Measurements from ENCODE around the gene ATF5. TPM values are rescaled to one million over a fixed set of nuclear protein-coding genes. Genes with fewer than 3 reads are reported as not detected.

The ATF5 gene
- total RNA-seq, 1 donor from 2014 or later: 8.6 TPM

GRCh38 chr19:49894879-49895565, 34.0 kb upstream of the ATF5 start:
- DNase-seq: no peak

- no peak for DNase-seq
These were observed 33.3 kb upstream of the ATF5 start for GRCh38 chr19:49895566-49896297.

- DNase-seq: no peak
These were observed 32.0 kb upstream of the ATF5 start, which contains the start of gene IL4I1 for GRCh38 chr19:49896863-49897621. TSS of gene IL4I1 (minus strand) at chr19:49896887. CDS start at chr19:49896160, 727 bp downstream.

GRCh38 chr19:49904136-49904535, 24.9 kb upstream of the ATF5 start:
- DNase-seq: no peak

GRCh38 chr19:49906879-49907564, 22.0 kb upstream of the ATF5 start:
- DNase-seq: no peak

- DNase-seq: no peak
These were observed 21.1 kb upstream of the ATF5 start for GRCh38 chr19:49907745-49908446.

- DNase-seq: no peak
These were observed 20.3 kb upstream of the ATF5 start for GRCh38 chr19:49908480-49909420.

- DNase-seq: no peak
These were observed 18.8 kb upstream of the ATF5 start for GRCh38 chr19:49910179-49910578.

GRCh38 chr19:49911381-49912145, 17.4 kb upstream of the ATF5 start:
- DNase-seq: no peak

- peak; percentile 69 for DNase-seq
These were observed 15.9 kb upstream of the ATF5 start for GRCh38 chr19:49912965-49913685.

- DNase-seq: no peak
These were observed 15.3 kb upstream of the ATF5 start for GRCh38 chr19:49913720-49914119.

GRCh38 chr19:49915271-49915670, 13.7 kb upstream of the ATF5 start:
- no peak for DNase-seq

GRCh38 chr19:49916839-49917733, 11.9 kb upstream of the ATF5 start:
- no peak for DNase-seq

GRCh38 chr19:49918089-49918488, 10.9 kb upstream of the ATF5 start:
- no peak for DNase-seq

GRCh38 chr19:49920624-49921363, 8.2 kb upstream of the ATF5 start:
- DNase-seq: no peak

- DNase-seq: no peak
These were observed 6.9 kb upstream of the ATF5 start for GRCh38 chr19:49921871-49922795.

Data from occipital lobe (tissue), 2 donors.